ENCODE results near the gene RAET1L.
"Not testable (repeated sequence)": the region's sequence is repeated elsewhere in the genome, so short reads cannot be mapped to it uniquely, and the experiment has no call there.

The RAET1L gene

DNA sequence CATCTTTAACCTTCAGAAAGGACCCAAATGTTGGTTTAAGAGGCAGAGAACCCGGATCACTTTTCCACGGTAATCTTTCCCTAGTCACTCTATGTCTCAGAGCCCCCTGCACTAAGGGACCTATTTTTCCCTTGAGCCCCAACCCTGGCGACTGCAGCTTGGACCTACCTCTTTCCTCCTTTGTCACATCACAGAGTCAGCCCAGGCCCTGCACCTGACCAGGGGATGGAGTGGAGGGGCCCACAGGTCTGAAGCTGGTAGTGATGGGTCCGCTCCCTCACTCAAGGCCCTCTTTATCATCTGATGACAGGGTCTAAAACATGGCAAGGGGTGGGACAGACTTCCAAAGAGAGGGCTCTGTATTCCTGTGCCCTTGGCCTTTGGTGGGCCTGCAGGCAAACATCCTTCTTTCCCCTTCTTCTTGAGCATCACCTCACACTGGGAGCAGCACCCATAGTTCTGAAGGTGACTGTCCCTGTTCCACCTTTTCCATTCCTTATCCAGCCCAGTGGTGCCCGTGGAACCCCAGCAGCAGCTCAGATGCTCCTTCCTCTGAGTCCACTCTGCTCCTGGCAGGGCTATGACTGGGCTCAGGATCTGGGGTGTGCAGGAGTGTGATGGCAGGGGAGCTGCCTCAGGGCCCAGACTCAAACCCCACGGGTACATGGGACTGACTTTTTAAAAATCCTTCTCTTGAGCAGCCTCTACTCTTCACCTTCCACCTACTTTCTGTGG lies 6.3 kb downstream of the RAET1L start:
- H3K36me3 ChIP-seq (ENCODE audit: control insufficient read depth in 1 of 2, insufficient read depth in 2 of 2, low read length in 2 of 2), result no peaks in the 10 kb centered on the region
- peaks cover 16 to 36% of the 10 kb centered on the region in 2 donors for H3K27me3 ChIP-seq (ENCODE audit: control insufficient read depth in 1 of 2, insufficient read depth in 2 of 2, low read length in 2 of 2)
- no peaks in the 10 kb centered on the region for H3K4me1 ChIP-seq (ENCODE audit: control insufficient read depth in 1 of 2, insufficient read depth in 2 of 2, low read length in 2 of 2)
- no peak overlapping the region for H3K4me3 ChIP-seq (ENCODE audit: low read depth in 1 of 2, low read length in 2 of 2)
- no peaks in the 10 kb centered on the region for H3K9me3 ChIP-seq (ENCODE audit: control insufficient read depth in 1 of 2, low read length in 2 of 2)
- no peak overlapping the region for H3K9ac ChIP-seq (ENCODE audit: low read depth in 1 of 2, low read length in 2 of 2)
- no peak overlapping the region for H3K27ac ChIP-seq (ENCODE audit: low read depth, low read length)

DNA sequence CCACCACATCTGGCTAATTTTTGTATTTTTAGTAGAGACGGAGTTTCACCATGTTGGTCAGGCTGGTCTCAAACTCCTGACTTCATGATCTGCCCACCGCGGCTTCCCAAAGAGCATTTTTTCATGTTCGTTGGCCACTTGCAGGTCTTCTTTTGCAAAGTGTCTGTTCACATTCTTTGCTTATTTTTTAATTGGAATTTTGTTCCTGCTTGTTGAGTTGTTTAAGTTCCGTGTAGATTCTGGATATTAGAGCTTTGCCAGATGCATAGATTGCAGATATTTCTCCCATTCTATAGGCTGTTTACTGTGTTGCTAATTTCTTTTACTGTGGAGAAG lies 8.2 kb downstream of the RAET1L start:
- H3K4me3 ChIP-seq (ENCODE audit: low read depth in 1 of 2, low read length in 2 of 2); H3K36me3 ChIP-seq (ENCODE audit: control insufficient read depth in 1 of 2, insufficient read depth in 2 of 2, low read length in 2 of 2); H3K9ac ChIP-seq (ENCODE audit: low read depth in 1 of 2, low read length in 2 of 2); H3K27ac ChIP-seq (ENCODE audit: low read depth, low read length); H3K9me3 ChIP-seq (ENCODE audit: control insufficient read depth in 1 of 2, low read length in 2 of 2); H3K4me1 ChIP-seq (ENCODE audit: control insufficient read depth in 1 of 2, insufficient read depth in 2 of 2, low read length in 2 of 2): not testable (repeated sequence)
- peaks cover 29 to 45% of the 10 kb centered on the region in 2 donors for H3K27me3 ChIP-seq (ENCODE audit: control insufficient read depth in 1 of 2, insufficient read depth in 2 of 2, low read length in 2 of 2)

DNA sequence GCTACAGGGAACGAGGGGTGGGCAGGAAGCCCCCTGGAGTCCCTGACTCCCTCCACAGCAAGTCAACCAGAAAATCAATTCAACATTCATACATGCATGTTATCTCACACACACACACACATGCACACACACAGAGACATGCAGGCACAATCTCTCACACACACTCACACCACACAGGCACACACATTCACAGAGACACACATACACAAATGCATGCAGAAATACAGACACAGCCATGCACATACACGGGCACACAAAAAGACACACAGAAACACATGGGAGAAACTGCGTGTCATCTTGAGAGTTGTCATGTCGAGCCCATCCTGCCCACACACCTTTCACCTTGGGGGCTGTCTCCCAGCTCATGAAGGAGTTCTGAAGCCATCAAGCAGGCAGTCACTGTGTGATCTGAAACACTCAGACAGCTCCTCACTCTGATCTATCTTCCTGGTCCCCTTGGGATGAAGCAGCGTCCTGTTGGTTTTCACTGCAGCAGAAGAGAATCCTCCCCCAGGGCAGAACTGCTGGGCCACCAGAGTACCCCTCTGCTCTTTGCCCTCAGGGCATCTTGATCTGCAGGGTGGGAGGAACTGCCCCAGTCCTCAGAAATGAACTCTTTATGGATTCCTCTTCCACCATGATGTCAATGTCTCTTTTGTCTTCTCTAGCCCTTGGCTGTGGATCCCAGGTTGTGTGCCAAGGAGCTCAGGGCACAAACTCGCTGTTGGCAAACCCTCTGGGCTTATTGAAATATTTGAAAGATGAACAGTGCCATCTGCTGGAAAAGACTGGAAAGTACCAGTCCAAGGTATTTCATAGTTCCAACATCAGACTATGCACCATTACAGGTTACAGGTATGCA lies 8.8 kb downstream of the RAET1L start:
- Histone ChIP-seq H3K27ac (ENCODE audit: low read depth, low read length) (no peak overlapping the region), H3K4me1 (ENCODE audit: control insufficient read depth in 1 of 2, insufficient read depth in 2 of 2, low read length in 2 of 2) (no peaks in the 10 kb centered on the region), H3K4me3 (ENCODE audit: low read depth in 1 of 2, low read length in 2 of 2) (no peak overlapping the region), H3K9me3 (ENCODE audit: control insufficient read depth in 1 of 2, low read length in 2 of 2) (no peaks in the 10 kb centered on the region), H3K9ac (ENCODE audit: low read depth in 1 of 2, low read length in 2 of 2) (no peak overlapping the region), H3K27me3 (ENCODE audit: control insufficient read depth in 1 of 2, insufficient read depth in 2 of 2, low read length in 2 of 2) (peaks cover 29 to 49% of the 10 kb centered on the region in 2 donors), H3K36me3 (ENCODE audit: control insufficient read depth in 1 of 2, insufficient read depth in 2 of 2, low read length in 2 of 2) (no peaks in the 10 kb centered on the region)

DNA sequence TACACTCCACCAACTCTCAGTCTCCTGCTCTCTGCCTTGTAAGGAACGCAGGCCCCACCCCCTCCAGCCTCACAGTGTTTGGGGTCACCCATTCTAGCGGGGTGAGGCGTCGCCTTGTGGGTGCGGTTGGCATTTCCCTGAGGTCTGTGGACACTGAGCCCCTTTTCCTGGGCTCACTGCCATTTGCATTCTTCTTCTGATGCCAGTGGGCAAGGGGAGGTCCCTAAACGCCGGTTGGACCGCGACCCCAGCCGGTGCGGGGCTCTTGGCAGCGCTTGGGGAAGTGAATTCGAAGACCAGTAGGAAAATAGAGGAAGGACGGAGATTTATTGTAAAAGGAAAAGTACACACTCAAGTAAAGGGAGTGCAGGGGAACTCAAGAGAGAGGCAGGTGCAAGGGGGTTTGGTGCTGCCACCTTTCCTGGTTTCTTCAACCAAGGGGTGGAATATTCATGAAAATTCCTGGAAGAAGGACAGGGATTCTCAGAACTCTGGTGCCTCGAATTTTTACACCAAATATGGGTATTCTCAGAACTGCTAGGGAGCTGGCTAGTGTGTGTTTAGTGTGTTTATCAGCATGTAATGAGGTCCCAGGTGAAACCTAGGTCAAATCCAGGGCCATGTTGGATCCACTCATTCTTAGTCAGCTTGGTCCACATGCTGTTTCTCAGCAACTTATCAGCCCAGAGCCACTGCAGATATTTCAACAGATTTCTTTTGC lies 9.9 kb downstream of the RAET1L start:
- not testable (repeated sequence) for H3K27ac ChIP-seq (ENCODE audit: low read depth, low read length); H3K36me3 ChIP-seq (ENCODE audit: control insufficient read depth in 1 of 2, insufficient read depth in 2 of 2, low read length in 2 of 2); H3K4me3 ChIP-seq (ENCODE audit: low read depth in 1 of 2, low read length in 2 of 2); H3K9ac ChIP-seq (ENCODE audit: low read depth in 1 of 2, low read length in 2 of 2); H3K9me3 ChIP-seq (ENCODE audit: control insufficient read depth in 1 of 2, low read length in 2 of 2); H3K4me1 ChIP-seq (ENCODE audit: control insufficient read depth in 1 of 2, insufficient read depth in 2 of 2, low read length in 2 of 2)
- peaks cover 29 to 52% of the 10 kb centered on the region in 2 donors for H3K27me3 ChIP-seq (ENCODE audit: control insufficient read depth in 1 of 2, insufficient read depth in 2 of 2, low read length in 2 of 2)

DNA sequence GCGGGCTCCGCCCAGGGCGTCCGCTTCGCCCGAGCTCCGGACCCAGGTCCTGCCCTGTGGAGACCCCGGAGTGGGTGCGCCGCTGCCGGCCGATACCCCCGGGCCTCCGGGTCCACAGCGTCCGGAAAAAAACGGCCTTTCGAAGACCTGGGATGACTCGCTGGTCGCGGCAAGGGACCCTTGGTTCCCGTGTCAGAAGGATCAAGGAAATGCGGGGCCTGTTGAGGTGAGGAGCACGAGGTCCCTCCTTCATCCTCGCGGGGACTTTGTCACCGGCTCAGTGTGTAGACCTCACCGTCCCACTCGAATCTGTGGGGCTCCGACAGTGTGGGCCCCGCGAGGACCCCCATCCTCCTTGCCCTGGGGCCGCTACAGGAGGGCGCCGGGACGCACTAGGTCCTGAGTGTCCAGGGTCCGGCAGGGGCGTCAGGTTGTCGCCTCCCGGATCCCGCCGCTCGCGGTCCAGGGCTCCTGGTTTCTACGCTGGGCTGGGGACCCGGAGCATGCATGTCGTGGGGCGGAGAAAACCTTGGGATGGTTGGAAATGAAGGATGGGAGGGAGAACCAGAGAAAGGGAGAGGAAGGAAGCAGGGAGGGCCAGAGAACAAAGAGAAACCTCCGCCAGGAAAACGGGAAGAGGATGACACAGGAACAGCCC lies 10.6 kb downstream of the RAET1L start:
- H3K27ac ChIP-seq (ENCODE audit: low read depth, low read length); H3K9me3 ChIP-seq (ENCODE audit: control insufficient read depth in 1 of 2, low read length in 2 of 2); H3K4me1 ChIP-seq (ENCODE audit: control insufficient read depth in 1 of 2, insufficient read depth in 2 of 2, low read length in 2 of 2); H3K9ac ChIP-seq (ENCODE audit: low read depth in 1 of 2, low read length in 2 of 2); H3K36me3 ChIP-seq (ENCODE audit: control insufficient read depth in 1 of 2, insufficient read depth in 2 of 2, low read length in 2 of 2); H3K4me3 ChIP-seq (ENCODE audit: low read depth in 1 of 2, low read length in 2 of 2): not testable (repeated sequence)
- H3K27me3 ChIP-seq (ENCODE audit: control insufficient read depth in 1 of 2, insufficient read depth in 2 of 2, low read length in 2 of 2), result peaks cover 30 to 54% of the 10 kb centered on the region in 2 donors

DNA sequence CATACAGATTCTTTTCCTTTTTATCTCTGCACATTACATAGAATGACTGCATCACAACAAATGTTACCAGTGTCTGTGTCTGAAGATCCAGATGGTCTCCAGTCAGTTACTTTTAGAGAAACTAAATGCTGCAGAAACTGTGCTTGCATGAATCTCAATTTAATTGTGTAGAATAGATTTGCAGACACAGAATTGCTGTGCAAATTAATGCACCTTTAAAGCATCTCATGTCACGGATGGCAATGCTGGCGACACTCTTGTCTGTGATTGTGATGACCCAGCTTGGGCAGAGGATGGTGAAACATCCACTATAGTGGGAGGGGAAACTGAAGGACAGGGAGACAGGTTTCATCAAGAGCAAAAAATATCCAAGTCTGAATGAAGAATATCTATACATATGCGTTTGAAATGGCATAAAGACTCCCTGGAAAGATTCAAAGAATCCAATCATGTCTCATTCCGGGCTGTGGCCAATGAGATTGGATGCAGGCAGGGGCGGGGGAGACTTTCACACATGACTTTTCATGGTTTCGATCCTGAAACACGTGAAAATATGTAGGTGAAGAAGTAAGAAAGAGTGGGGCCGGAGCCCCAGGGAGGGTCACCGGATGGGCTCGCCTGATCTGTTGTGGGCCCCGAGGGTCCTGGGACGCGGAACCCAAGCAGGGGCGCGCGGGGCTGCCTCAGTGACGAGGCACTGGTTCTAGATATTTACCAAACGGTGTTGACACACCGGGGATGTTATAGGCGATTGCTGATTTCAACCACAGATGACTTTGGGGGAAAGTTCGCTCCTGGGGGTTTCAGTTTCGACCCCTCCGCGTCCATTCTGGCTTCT lies 11.3 kb downstream of the RAET1L start:
- peaks cover 34 to 55% of the 10 kb centered on the region in 2 donors for H3K27me3 ChIP-seq (ENCODE audit: control insufficient read depth in 1 of 2, insufficient read depth in 2 of 2, low read length in 2 of 2)
- H3K36me3 ChIP-seq (ENCODE audit: control insufficient read depth in 1 of 2, insufficient read depth in 2 of 2, low read length in 2 of 2); H3K4me1 ChIP-seq (ENCODE audit: control insufficient read depth in 1 of 2, insufficient read depth in 2 of 2, low read length in 2 of 2); H3K9me3 ChIP-seq (ENCODE audit: control insufficient read depth in 1 of 2, low read length in 2 of 2); H3K9ac ChIP-seq (ENCODE audit: low read depth in 1 of 2, low read length in 2 of 2); H3K4me3 ChIP-seq (ENCODE audit: low read depth in 1 of 2, low read length in 2 of 2); H3K27ac ChIP-seq (ENCODE audit: low read depth, low read length): not testable (repeated sequence)

DNA sequence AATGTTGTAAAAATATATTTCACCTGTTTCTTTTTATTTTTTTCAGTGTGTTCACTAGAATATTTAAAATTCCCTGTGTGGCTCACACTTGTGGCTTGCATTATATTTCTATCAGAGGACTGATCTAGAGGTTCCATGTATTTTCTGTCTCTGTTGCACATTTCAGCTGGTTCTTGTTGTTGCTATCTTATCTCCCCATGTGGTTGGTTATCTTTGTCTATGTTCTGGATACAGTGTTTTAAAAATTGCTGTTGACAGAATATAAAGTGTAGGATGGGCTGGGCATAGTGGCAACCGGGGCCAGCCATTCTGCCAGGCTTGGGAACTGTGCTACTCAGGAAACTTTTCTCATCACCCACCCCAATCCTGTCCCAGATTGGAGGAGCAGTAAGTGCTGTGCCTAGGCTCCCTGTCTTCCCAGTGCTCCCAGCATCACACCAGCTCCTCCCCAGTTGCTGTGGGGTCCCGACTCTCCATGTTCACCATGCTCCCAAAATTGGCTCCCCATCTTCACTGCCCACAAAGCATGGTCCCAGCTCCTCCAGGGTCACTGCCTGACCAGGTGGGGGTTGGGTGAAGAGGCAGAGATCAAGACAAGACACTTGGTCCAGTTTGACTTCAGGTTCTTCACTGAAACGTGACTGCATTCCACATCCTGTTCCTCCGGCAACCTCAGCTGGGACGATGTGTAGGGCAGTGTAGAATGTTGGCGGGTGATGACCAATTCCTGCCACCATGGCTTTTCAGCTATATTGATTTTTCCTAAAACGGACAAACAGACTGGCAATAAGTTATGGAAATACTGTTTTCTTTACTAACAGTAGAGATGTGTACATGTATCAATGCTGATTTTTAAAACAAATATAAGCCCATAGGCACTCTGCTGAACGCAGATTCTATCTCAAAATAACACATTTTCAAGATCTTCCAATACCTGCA lies 12.2 kb downstream of the RAET1L start:
- not testable (repeated sequence) for H3K27ac ChIP-seq (ENCODE audit: low read depth, low read length); H3K4me3 ChIP-seq (ENCODE audit: low read depth in 1 of 2, low read length in 2 of 2); H3K9ac ChIP-seq (ENCODE audit: low read depth in 1 of 2, low read length in 2 of 2); H3K9me3 ChIP-seq (ENCODE audit: control insufficient read depth in 1 of 2, low read length in 2 of 2); H3K4me1 ChIP-seq (ENCODE audit: control insufficient read depth in 1 of 2, insufficient read depth in 2 of 2, low read length in 2 of 2); H3K36me3 ChIP-seq (ENCODE audit: control insufficient read depth in 1 of 2, insufficient read depth in 2 of 2, low read length in 2 of 2)
- H3K27me3 ChIP-seq (ENCODE audit: control insufficient read depth in 1 of 2, insufficient read depth in 2 of 2, low read length in 2 of 2), result peaks cover 41 to 57% of the 10 kb centered on the region in 2 donors

DNA sequence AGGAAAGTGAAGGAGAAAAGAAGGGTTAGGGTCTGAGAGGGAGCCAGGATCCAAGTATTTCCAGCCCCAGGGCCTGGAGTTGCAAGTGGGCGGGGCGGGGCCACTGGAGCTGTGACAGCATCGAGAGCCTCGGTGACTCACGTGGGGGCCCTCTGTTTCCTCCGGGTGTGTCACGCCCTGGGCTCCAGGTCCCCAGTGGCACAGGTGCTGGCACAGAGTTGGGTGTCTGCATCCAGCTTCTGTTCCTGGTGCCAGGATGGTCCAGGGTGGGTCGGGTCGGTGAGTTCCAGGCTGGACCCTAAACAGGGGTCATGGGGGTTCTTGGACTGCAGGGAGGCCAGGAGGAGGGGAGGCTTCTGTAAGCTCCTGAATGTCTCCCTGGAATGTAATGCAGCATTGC lies 16.7 kb downstream of the RAET1L start:
- Histone ChIP-seq H3K4me3 (ENCODE audit: low read depth in 1 of 2, low read length in 2 of 2) (no peak overlapping the region), H3K4me1 (ENCODE audit: control insufficient read depth in 1 of 2, insufficient read depth in 2 of 2, low read length in 2 of 2) (peaks cover 9 to 11% of the 10 kb centered on the region in 2 donors), H3K27ac (ENCODE audit: low read depth, low read length) (no peak overlapping the region), H3K9ac (ENCODE audit: low read depth in 1 of 2, low read length in 2 of 2) (no peak overlapping the region), H3K9me3 (ENCODE audit: control insufficient read depth in 1 of 2, low read length in 2 of 2) (no peaks in the 10 kb centered on the region), H3K27me3 (ENCODE audit: control insufficient read depth in 1 of 2, insufficient read depth in 2 of 2, low read length in 2 of 2) (peaks cover 37 to 40% of the 10 kb centered on the region in 2 donors), H3K36me3 (ENCODE audit: control insufficient read depth in 1 of 2, insufficient read depth in 2 of 2, low read length in 2 of 2) (no peaks in the 10 kb centered on the region)

All from duodenal mucosa (tissue), 2 donors.